HG03280 (cell line): Measurements from ENCODE around the gene ACOT7.
"Not testable (repeated sequence)": the region's sequence is repeated elsewhere in the genome, so short reads cannot be mapped to it uniquely, and the experiment has no call there.

Source experiments
- ATAC-seq: cut with Tn5 transposase; IDR thresholded peaks from one replicate; pipeline ENCODE4 v1.9.1; 2021; ENCODE audit warnings: mild to moderate bottlenecking, moderate library complexity; ENCODE audit not compliant: unreplicated experiment

ACOT7 gene

GRCh38 chr1:6393400-6394187, at the start of gene ACOT7:
ACOT7 (minus strand) TSS chr1:6393767; CDS start chr1:6393399, 368 bp downstream.
- peak; percentile 79 for ATAC-seq

GRCh38 chr1:6441586-6441985, 48.0 kb upstream of the ACOT7 start:
- ATAC-seq: no peak

- ATAC-seq: no peak
Measured at GRCh38 chr1:6440198-6441126, 46.9 kb upstream of the ACOT7 start.

GRCh38 chr1:6438047-6438525, 44.5 kb upstream of the ACOT7 start:
- ATAC-seq: no peak

GRCh38 chr1:6437012-6437700, 43.6 kb upstream of the ACOT7 start:
- ATAC-seq: not testable (repeated sequence)

GRCh38 chr1:6436277-6436676, 42.7 kb upstream of the ACOT7 start:
- ATAC-seq: not testable (repeated sequence)

GRCh38 chr1:6435547-6435946, 42.0 kb upstream of the ACOT7 start:
- ATAC-seq: no peak

- no peak for ATAC-seq
Measured at GRCh38 chr1:6435129-6435528, 41.6 kb upstream of the ACOT7 start.

GRCh38 chr1:6434186-6434585, 40.6 kb upstream of the ACOT7 start:
- ATAC-seq: no peak

- ATAC-seq: not testable (repeated sequence)
Measured at GRCh38 chr1:6431645-6432579, 38.3 kb upstream of the ACOT7 start.

GRCh38 chr1:6429660-6430411, 36.3 kb upstream of the ACOT7 start:
- not testable (repeated sequence) for ATAC-seq

GRCh38 chr1:6428453-6428852, 34.9 kb upstream of the ACOT7 start:
- not testable (repeated sequence) for ATAC-seq

- no peak for ATAC-seq
Measured at GRCh38 chr1:6427441-6428390, 34.1 kb upstream of the ACOT7 start.

- ATAC-seq: no peak
Measured at GRCh38 chr1:6426972-6427350, 33.4 kb upstream of the ACOT7 start.

GRCh38 chr1:6426277-6426971, 32.9 kb upstream of the ACOT7 start:
- no peak for ATAC-seq

- ATAC-seq: no peak
Measured at GRCh38 chr1:6425658-6426057, 32.1 kb upstream of the ACOT7 start.
